GM12873 (cell line): ENCODE measurements around the gene LZTS3.

Source experiments
- CTCF ChIP-seq: IDR thresholded peaks from 2 replicates; pipeline ENCODE4 v1.5.1; 2012; ENCODE audit warnings: low read depth, mild to moderate bottlenecking, moderate library complexity, low read length, control low read depth; ENCODE audit not compliant: insufficient read depth; ENCODE audit errors: missing control alignments

The LZTS3 gene

GRCh38 chr20:3163099-3164042 is 10.0 kb downstream of the LZTS3 start:
- TF ChIP-seq CTCF = no peak

- no peak for TF ChIP-seq CTCF
Measured at GRCh38 chr20:3162080-3162611, 11.2 kb downstream of the LZTS3 start.

- TF ChIP-seq CTCF = no peak
Measured at GRCh38 chr20:3161316-3162079, 11.9 kb downstream of the LZTS3 start.

- TF ChIP-seq CTCF = no peak
Measured at GRCh38 chr20:3160418-3160817, 12.9 kb downstream of the LZTS3 start.

GRCh38 chr20:3158968-3159431 is 14.3 kb downstream of the LZTS3 start:
- no peak for TF ChIP-seq CTCF

GRCh38 chr20:3157817-3158216 is 15.5 kb downstream of the LZTS3 start:
- TF ChIP-seq CTCF = no peak

GRCh38 chr20:3156811-3157619 is 16.3 kb downstream of the LZTS3 start:
- TF ChIP-seq CTCF = no peak
